HG02970 (cell line): ENCODE results near the gene EPG5.
"Not testable (repeated sequence)": the region's sequence is repeated elsewhere in the genome, so short reads cannot be mapped to it uniquely, and the experiment has no call there.

Experiments used
- ATAC-seq: cut with Tn5 transposase; IDR thresholded peaks from one replicate; pipeline ENCODE4 v1.9.1; 2021; ENCODE audit warnings: mild to moderate bottlenecking, moderate library complexity, moderate number of reproducible peaks; ENCODE audit not compliant: unreplicated experiment, low FRiP score

Gene EPG5

DNA sequence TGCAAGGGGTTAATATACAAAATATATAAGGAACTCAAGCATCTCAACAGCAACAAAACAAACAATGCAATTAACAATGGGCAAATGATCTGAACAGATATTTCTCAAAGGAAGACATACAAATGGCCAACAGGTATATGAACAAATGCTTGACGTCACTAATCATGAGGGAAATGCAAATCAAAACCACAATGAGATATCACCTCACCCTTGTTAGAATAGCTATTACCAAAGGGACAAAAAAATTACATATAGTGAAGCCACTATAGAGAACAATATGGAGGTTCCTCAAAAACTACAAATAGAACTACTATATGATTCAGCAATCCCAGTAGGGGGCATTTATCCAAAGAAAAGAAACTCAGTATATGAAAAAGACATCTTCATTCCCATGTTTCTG is 145.4 kb downstream of the EPG5 start:
- no peak for ATAC-seq

GRCh38 chr18:45821026-45821425 is 146.1 kb downstream of the EPG5 start:
- no peak for ATAC-seq

DNA sequence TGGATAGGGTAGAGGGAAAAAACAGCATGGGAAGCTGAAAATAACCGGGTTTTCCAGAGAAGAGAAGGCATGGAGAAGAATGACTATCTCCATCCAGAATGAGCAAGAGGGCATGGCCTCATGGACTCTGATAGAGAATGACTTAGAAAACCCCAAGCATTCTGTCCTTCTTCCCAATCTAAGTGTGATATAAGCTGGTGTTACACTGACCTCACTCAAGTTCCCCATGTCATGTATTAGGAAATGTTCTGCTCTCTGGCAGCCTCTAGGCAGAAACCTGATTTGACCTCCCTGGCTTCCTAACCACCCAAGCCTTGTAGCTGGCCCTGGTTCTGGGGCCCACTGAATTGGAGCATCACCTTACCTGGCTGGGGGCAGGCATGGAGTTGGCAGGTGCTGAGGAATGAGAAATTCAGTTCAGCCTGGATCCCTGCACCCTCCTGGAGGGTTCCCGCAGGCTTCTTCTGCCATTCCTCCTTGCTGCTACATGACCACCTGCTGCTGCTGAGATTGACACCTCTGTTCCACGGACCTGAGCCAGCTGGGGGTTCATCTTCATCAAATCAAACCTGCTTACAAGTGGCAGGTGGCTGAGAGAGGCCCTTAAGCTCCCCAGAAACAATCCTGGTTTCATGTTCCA is 146.9 kb downstream of the EPG5 start:
- ATAC-seq = no peak

DNA sequence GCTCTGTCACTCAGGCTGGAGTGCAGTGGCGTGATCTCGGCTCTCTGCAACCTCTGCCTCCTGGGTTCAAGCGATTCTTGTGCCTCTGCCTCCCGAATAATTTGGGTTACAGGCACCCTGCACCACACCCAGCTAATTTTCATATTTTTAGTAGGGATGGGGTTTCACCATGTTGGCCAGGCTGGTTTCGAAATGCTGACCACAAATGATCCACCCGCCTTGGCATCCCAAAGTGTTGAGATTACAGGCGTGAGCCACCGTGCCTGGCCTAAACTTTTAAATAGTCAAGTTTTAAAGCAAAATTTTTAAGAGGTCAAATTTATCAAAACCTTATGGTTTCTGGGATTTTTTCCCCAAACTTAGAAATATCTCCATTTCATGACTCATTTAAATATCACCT is 148.4 kb downstream of the EPG5 start:
- not testable (repeated sequence) for ATAC-seq

GRCh38 chr18:45817543-45817942 is 149.6 kb downstream of the EPG5 start:
- ATAC-seq = no peak

GRCh38 chr18:45814733-45815132 is 152.4 kb downstream of the EPG5 start:
- not testable (repeated sequence) for ATAC-seq

DNA sequence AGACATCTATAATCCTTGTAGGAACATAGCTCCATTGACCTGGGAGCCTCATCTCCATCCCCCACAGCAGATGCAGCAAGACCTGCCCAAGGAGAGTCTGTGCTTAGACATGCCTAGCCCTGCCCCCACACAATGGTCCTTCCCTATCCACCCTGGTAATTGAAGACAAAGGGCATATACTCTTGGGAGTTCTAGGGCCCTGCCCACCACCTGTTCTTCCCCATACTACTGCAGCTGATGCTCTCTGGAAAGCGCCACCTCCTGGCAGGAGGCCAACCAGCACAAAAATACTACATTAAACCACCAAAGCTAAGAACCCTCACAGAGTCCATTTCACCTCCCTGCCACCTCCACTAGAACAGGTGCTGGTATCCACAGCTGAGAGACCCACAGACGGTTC is 160.0 kb downstream of the EPG5 start:
- not testable (repeated sequence) for ATAC-seq

GRCh38 chr18:45806226-45806625 is 160.9 kb downstream of the EPG5 start:
- ATAC-seq = no peak

DNA sequence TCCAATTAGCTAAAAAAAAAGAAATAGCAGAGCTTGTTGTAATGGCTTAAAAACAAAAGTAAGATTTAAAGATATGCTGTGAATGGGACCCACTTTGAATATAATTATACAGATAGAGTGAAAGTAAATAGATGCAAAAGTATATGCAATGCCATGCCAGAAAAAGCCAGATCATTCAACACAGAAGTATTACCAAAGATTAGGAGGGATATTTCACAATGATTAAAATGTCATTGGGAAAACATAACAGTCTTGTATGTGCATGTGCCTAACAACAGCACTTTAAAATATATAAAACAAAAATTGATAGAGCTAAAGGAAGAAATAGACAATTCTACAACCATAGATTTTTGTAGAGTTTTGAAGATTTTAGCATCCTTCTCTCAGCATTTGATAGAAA is 161.6 kb downstream of the EPG5 start:
- ATAC-seq = no peak

GRCh38 chr18:45802814-45803492 is 164.2 kb downstream of the EPG5 start:
- no peak for ATAC-seq

DNA sequence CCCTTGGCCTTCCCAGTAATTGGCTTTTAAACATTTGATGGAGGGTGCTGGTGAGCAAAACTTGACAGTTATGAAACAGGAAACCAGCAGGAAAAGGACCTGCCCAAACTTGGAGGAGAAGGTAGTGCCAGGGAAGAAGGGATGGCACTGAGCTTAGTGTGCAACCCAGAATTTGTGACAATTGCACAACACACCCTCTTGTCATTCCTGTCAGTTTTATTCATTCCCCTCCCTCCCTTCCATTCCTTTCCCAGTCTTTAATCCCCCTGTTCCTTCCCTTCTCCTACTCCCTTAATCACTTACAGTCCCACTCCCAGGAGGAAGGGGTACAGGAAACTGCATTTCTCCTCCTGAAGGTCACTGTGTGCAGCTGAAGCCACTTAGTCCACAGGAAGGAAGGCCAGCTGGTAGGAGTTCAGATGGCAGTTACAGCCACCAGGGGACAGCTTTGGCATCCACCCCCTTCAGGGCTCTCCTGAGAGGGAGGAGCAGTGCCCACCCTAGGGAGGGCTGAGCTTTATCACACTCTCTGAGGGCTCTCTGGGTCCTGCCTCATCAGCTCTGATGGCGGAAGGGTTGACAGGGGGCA is 165.6 kb downstream of the EPG5 start:
- no peak for ATAC-seq
